Right lobe of liver (tissue), 4 donors: ENCODE results near the gene GAS2L1.

Experiments
- POLR2A ChIP-seq: fragments of 450-650 bp; IDR thresholded peaks from one replicate; pipeline ENCODE4 v1.6.1; 2017; ENCODE audit warnings: antibody characterized with exemption, mild to moderate bottlenecking
- TF ChIP-seq, protein P1 (sequence below), 4 donors: fragments of 200-600 bp in 3 of 4; fragments of 450-650 bp in 1 of 4; IDR thresholded peaks; one replicate each; pipeline versions ENCODE4 v1.5.1 to v1.8.0; 2016 to 2022; ENCODE audit warnings: antibody characterized with exemption in 4 of 4, mild to moderate bottlenecking in 2 of 4
- donor health status: DM: no; HTN: no; CAD: no.
- donor health status: DM: no; HTN: no; CAD: no.
- donor health status: DM: no; HTN: yes; CAD: no.

DNA sequence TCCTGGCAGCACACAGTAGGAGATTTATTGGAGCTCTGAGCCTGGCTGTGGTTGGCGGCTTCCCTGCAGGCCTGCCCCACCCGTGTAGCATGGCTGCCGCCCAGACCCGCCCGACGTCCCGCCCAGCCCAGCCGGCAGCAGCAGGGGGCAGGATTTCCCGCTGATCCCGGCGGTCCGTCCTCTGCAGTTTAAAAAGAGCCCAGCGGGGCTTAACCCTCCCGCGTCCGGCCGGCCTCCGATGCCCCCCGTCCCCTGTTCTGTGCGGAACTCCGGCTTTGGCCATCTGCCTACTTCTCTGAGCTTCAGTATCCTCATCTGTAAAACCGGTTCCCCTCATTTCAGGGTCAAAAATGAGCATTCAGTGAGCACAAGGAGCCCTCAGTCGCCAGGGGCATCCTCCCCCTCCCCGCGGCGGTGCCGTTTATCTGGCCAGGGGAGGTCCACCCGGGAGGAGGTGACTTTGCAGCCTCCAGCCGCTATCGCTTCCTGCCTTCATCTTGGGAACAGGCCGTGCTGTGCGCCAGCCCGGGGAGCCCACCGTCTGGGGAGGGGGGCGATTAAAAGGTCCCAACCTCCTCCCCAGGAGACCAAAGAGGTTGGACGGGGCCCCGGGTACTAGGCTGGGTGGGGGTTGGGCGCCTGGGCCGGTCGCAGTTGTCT, at the start of gene GAS2L1:
- TF ChIP-seq POLR2A = no peak
- TF ChIP-seq, protein P1, sequence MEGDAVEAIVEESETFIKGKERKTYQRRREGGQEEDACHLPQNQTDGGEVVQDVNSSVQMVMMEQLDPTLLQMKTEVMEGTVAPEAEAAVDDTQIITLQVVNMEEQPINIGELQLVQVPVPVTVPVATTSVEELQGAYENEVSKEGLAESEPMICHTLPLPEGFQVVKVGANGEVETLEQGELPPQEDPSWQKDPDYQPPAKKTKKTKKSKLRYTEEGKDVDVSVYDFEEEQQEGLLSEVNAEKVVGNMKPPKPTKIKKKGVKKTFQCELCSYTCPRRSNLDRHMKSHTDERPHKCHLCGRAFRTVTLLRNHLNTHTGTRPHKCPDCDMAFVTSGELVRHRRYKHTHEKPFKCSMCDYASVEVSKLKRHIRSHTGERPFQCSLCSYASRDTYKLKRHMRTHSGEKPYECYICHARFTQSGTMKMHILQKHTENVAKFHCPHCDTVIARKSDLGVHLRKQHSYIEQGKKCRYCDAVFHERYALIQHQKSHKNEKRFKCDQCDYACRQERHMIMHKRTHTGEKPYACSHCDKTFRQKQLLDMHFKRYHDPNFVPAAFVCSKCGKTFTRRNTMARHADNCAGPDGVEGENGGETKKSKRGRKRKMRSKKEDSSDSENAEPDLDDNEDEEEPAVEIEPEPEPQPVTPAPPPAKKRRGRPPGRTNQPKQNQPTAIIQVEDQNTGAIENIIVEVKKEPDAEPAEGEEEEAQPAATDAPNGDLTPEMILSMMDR (IDR thresholded peaks at IDR 0.05) = peak; percentile 73 to 79 (median 76)
